SKM-1 treated with dmso at 0.1 percent for 144 hours (cell line): ENCODE measurements around the gene SPI1.

Experiments
- DNase-seq: peaks from one replicate; lab custom pipeline; 2025; ENCODE audit not compliant: unreplicated experiment; lab: John Stamatoyannopoulos, UW

The SPI1 gene

GRCh38 chr11:47378010-47378835 lies at the start of gene SPI1:
TSS of gene SPI1 (minus strand) at chr11:47378547. CDS start at chr11:47378353, 194 bp downstream.
- DNase-seq = peak; percentile 92

- DNase-seq = peak; percentile 96
These were observed 48.0 kb upstream of the SPI1 start, which contains the start of gene PSMC3 for GRCh38 chr11:47426062-47426956. TSS of gene PSMC3 (minus strand) at chr11:47426439. CDS start at chr11:47426279, 160 bp downstream.

- DNase-seq = no peak
These were observed 47.3 kb upstream of the SPI1 start for GRCh38 chr11:47425611-47426010.

GRCh38 chr11:47418454-47419259 lies 40.3 kb upstream of the SPI1 start:
- DNase-seq = no peak

GRCh38 chr11:47417712-47418111 lies 39.4 kb upstream of the SPI1 start:
- DNase-seq = no peak

GRCh38 chr11:47415949-47416472 lies 37.7 kb upstream of the SPI1 start:
- DNase-seq = no peak

GRCh38 chr11:47415091-47415854 lies 36.9 kb upstream of the SPI1 start:
- DNase-seq = no peak

GRCh38 chr11:47414685-47415070 lies 36.3 kb upstream of the SPI1 start:
- DNase-seq = no peak

- DNase-seq = no peak
These were observed 35.7 kb upstream of the SPI1 start for GRCh38 chr11:47413908-47414684.

- DNase-seq = no peak
These were observed 35.0 kb upstream of the SPI1 start for GRCh38 chr11:47413351-47413750.

- peak; percentile 51 for DNase-seq
These were observed 33.8 kb upstream of the SPI1 start for GRCh38 chr11:47411884-47412746.

GRCh38 chr11:47410370-47411264 lies 32.3 kb upstream of the SPI1 start:
- DNase-seq = no peak

- DNase-seq = no peak
These were observed 31.4 kb upstream of the SPI1 start for GRCh38 chr11:47409440-47410369.

GRCh38 chr11:47408598-47409439 lies 30.5 kb upstream of the SPI1 start:
- no peak for DNase-seq
